Progenitor cell of endocrine pancreas (in vitro differentiated cells): ENCODE results near the gene ATL2. TPM values are rescaled to one million over a fixed set of nuclear protein-coding genes. Genes with fewer than 3 reads are reported as not detected.

Experiments
- DNase-seq: peaks from one replicate; pipeline ENCODE4 v3.0.0; 2021; ENCODE audit warnings: low spot score; ENCODE audit not compliant: unreplicated experiment
- H3K27ac Mint-ChIP-seq: 2 replicates; pipeline ENCODE4 v1.8.0; 2021; ENCODE audit warnings: mild to moderate bottlenecking, moderate library complexity, mixed read lengths
- H3K27me3 Mint-ChIP-seq: 2 replicates; pipeline ENCODE4 v1.8.0; 2021; ENCODE audit warnings: mixed read lengths
- H3K36me3 Mint-ChIP-seq: 2 replicates; pipeline ENCODE4 v1.8.0; 2022; ENCODE audit warnings: mixed read lengths; ENCODE audit not compliant: insufficient read depth
- H3K4me1 Mint-ChIP-seq: 2 replicates; pipeline ENCODE4 v1.8.0; 2021; ENCODE audit warnings: low read depth, mixed read lengths
- H3K4me3 Mint-ChIP-seq: 2 replicates; pipeline ENCODE4 v1.8.0; 2021; ENCODE audit warnings: low read depth, mild to moderate bottlenecking, moderate library complexity, mixed read lengths
- H3K9me3 Mint-ChIP-seq: 2 replicates; pipeline ENCODE4 v1.8.0; 2021; ENCODE audit warnings: low read depth, mixed read lengths
- long read RNA-seq: library from polyadenylated mRNA; unstranded; transcript quantifications from one replicate; pipeline ENCODE4 v2.0.0, GENCODE V29; 2020
- total RNA-seq: library from RNA; stranded (reverse); gene quantifications from 2 replicates; pipeline ENCODE4 v1.2.1, GENCODE V29; 2021
- TF ChIP-seq, protein P1 (sequence below): fragments of 200-600 bp; sonication (generic); IDR thresholded peaks from one replicate; pipeline ENCODE4 v1.5.0; 2021; ENCODE audit warnings: antibody characterized with exemption, mild to moderate bottlenecking; ENCODE audit not compliant: unreplicated experiment

ATL2 gene
- total RNA-seq, result 56.0 and 62.7 TPM in 2 replicates
- long read RNA-seq, transcript ATL2-201 (13 exons, 2,868 nt), result major isoform, 76 of 115 reads
- long read RNA-seq, partial matches to known transcripts, result 10 of 115 reads
- long read RNA-seq, other reads (novel, unspliced or antisense), result 26 of 115 reads

DNA sequence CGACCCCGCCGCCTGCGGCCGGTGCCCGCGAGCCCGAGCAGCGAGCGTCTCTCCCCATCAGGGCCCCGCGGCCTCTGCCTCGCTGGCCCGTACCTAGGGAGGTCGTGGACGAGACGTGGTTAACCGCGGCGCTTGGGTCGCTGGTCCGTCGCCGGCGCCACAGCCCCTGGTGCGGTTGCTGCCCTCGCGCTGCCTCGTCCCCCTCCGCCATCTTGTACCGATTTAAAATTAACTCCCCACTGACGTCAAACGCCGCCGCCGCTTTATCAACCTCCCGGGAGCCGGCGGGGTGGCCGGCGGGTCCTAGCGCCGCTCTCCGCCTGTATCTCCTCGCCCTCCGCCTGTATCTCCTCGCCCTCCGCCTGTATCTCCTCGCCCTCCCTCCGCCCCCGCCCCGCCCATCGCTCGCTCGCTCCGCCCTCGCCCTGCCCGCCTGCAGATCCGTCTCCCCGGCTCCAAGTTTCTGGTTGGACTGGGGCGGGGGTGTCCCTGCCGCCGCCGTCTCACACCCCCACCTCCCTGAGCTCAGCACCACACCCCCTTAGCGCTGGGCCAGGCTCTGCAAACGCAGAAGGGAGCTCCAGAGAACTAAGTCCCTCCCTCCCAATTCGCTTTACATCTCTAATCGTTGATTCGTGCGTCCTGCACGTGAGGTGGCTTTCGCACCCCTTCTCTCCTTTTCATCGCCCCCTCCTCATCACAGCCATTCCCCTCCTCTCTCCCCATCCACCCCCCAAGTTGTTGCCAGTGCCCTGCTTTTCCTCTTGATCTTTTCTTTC is at the start of gene ATL2:
Gene ATL2 (minus strand): TSS at position 224 of the 779 bp plus-strand sequence. CDS start 13 bp downstream, at position 211.
- TF ChIP-seq, protein P1, sequence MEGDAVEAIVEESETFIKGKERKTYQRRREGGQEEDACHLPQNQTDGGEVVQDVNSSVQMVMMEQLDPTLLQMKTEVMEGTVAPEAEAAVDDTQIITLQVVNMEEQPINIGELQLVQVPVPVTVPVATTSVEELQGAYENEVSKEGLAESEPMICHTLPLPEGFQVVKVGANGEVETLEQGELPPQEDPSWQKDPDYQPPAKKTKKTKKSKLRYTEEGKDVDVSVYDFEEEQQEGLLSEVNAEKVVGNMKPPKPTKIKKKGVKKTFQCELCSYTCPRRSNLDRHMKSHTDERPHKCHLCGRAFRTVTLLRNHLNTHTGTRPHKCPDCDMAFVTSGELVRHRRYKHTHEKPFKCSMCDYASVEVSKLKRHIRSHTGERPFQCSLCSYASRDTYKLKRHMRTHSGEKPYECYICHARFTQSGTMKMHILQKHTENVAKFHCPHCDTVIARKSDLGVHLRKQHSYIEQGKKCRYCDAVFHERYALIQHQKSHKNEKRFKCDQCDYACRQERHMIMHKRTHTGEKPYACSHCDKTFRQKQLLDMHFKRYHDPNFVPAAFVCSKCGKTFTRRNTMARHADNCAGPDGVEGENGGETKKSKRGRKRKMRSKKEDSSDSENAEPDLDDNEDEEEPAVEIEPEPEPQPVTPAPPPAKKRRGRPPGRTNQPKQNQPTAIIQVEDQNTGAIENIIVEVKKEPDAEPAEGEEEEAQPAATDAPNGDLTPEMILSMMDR, result no peak
- Mint-ChIP-seq H3K4me1 (peaks cover 36% of the 10 kb centered on the region), H3K4me3 (peak within 1 kb of the TSS; percentile 86), H3K27ac (peak within 1 kb of the TSS; percentile 95), H3K27me3 (peaks cover 2% of the 10 kb centered on the region), H3K9me3 (no peaks in the 10 kb centered on the region), H3K36me3 (no peaks in the 10 kb centered on the region)
- DNase-seq, result peak; percentile 80

DNA sequence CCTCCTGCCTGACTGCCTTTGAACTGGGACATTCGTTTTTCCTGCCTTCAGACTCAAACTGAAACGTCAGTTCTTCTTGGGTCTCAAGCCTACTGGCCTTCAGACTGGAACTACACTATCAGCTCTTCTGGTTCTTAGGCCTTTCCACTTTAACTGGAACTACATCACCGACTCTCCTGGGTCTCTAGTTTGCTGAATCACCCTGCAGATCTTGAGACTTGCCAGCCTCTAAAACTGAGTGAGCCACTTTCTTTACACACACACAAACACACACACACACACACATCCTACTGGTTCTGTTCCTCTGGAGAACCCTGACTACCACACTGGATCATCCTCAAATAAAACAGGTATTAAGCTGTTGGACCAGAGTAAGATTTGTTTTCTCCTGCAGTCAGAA is 46.7 kb upstream of the ATL2 start:
- TF ChIP-seq, protein P1, result no peak
- Mint-ChIP-seq H3K27me3 (peaks cover 2% of the 10 kb centered on the region), H3K4me3 (no peak overlapping the region)

DNA sequence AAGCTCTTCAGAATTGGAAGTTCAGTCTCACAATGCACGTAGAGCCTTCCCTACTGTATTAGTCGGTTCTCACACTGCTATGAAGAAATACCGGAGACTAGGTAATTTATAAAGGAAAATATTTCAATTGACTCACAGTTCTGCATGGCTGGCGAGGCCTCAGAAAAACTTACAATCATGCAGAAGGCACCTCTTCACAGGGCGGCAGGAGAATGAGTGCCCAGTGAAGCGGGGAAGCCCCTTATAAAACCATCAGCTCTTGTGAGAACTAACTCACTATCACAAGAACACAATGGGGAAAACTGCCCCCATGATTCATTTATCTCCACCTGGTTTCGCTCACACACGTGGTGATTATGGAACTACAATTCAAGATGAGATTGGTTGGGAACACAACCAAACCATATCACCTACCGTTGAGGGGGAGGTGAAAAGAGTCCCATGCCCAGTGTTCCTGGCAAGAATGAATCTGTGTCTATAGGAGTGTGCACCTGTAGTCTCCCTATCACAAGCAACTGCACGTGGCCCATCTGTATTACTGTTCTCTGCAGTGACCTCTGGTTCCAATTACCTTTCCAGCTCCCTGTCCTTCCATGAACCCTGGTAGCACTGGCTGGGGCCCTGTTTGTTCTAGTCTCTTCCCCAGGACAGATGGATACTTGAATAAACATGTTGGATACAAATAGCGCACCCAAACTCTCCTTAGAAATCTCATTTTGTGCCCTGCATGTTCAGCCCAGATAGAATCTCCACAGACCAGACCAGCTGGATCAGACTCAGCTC is 44.4 kb upstream of the ATL2 start:
- no peak for DNase-seq
- Mint-ChIP-seq H3K4me3 (no peak overlapping the region), H3K36me3 (peaks cover 1% of the 10 kb centered on the region), H3K9me3 (no peaks in the 10 kb centered on the region), H3K4me1 (peaks cover 7% of the 10 kb centered on the region), H3K27me3 (peaks cover 2% of the 10 kb centered on the region), H3K27ac (no peak overlapping the region)
- TF ChIP-seq, protein P1, result no peak

More for the DNA sequence above, 46.7 kb upstream of the ATL2 start:
- Mint-ChIP-seq H3K9me3 (no peaks in the 10 kb centered on the region), H3K36me3 (peaks cover 1% of the 10 kb centered on the region), H3K27ac (no peak overlapping the region), H3K4me1 (peaks cover 6% of the 10 kb centered on the region)
- DNase-seq, result no peak

DNA sequence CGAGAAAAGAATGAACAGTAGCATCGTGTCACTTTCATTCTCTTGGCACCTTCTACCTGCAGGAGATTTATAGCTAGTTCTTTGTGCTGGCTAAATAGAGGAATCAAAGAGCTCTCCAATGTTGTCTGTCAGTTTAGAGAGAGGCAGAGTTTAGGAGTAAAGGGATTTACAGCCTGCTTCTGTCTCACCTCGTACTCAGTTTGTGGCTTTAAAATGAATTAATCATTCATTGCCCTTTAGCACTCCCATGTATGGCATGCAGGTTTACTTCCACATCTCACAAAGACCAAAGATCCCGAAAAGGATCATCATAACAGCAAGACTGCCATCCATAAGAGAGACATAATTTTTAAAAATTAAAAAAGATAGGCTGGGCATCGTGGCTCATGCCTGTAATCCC is 42.4 kb upstream of the ATL2 start:
- H3K4me3 Mint-ChIP-seq, result no peak overlapping the region
- H3K9me3 Mint-ChIP-seq, result no peaks in the 10 kb centered on the region
- DNase-seq, result no peak
- TF ChIP-seq, protein P1, result no peak
- H3K27ac Mint-ChIP-seq, result no peak overlapping the region
- peaks cover 3% of the 10 kb centered on the region for H3K36me3 Mint-ChIP-seq
- peaks cover 7% of the 10 kb centered on the region for H3K4me1 Mint-ChIP-seq
- H3K27me3 Mint-ChIP-seq, result peaks cover 2% of the 10 kb centered on the region

DNA sequence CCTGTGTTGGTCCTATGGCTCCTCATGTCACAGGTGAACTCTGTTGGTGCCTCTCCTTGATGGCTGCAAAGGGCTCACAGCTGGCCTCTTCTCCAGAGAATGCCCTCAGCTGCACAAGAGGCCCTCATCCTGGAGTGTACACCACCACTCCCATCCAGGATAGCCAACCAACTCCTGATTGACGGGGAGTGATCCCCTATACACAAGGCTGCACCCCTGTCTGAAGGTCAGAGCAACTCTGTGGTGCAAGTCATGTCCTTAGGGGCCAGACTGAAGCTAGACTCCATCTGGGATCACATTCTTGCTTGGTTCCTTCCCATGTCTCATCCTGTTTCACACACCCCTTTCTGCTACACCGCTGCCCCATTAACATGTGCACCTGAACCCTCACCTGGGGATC is 41.7 kb upstream of the ATL2 start:
- peaks cover 2% of the 10 kb centered on the region for H3K27me3 Mint-ChIP-seq
- H3K9me3 Mint-ChIP-seq, result no peaks in the 10 kb centered on the region
- H3K4me1 Mint-ChIP-seq, result peaks cover 7% of the 10 kb centered on the region
- H3K27ac Mint-ChIP-seq, result no peak overlapping the region
- TF ChIP-seq, protein P1, result no peak
- no peak overlapping the region for H3K4me3 Mint-ChIP-seq
- no peak for DNase-seq
- peaks cover 3% of the 10 kb centered on the region for H3K36me3 Mint-ChIP-seq
